Middle frontal gyrus (tissue), 1 donor: Measurements from ENCODE around the gene RPA1.
"Not testable (repeated sequence)": the region's sequence is repeated elsewhere in the genome, so short reads cannot be mapped to it uniquely, and the experiment has no call there.

Experiments used
- DNase-seq: peaks from one replicate; pipeline ENCODE4 v3.0.0-alpha.2; 2015; ENCODE audit warnings: low spot score; ENCODE audit errors: extremely low spot score

The RPA1 gene

DNA sequence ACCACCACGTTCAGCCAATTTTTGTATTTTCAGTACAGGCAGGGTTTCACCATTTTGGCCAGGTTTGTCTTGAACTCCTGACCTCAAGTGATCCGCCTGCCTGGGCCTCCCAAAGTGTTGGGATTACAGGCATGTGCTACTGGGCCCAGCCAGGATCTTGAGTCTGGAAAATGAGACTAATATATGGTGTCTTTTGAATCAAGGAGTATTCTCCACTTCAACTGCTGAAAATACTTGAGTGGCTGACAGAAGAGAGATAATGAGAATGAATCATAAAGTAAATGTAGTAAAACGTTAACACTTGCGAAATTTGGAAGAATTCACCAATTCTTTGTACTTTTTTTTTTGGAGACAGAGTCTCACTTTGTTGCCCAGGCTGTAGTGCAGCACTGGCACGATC, 16.7 kb upstream of the RPA1 start:
- no peak for DNase-seq

DNA sequence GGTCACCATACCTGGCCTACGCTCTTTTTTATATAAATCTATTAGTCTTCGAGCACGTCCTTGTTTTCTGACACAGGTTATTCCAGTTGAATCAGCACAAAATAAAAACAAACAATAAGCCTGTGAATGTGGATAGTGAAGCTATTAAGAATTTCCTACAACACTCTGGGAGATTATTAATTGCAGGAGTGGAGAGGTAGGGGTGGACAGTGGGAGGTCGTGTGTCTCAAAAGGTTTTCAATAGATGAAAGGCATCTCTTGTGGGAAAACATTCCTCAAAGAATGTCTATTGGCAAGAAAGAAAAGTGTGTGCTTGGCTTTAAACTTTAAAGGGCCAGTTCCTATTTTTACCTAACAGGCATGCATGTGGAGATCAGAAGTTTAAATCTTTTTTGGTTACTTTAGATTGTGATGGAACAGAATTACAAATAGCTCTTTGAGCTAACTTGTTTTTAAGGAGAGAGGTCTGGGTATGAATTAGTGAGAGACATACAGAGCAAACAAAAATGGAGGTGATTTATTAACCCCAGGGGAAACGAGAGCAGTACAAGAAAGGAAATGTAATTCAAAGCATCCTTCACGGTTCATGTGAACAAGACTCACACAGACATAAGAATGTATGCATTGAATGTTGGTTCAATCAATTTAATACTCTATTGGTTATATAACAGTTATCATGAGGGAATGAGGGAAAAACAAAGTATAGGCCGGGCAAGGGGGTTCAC, 9.1 kb upstream of the RPA1 start:
- no peak for DNase-seq

DNA sequence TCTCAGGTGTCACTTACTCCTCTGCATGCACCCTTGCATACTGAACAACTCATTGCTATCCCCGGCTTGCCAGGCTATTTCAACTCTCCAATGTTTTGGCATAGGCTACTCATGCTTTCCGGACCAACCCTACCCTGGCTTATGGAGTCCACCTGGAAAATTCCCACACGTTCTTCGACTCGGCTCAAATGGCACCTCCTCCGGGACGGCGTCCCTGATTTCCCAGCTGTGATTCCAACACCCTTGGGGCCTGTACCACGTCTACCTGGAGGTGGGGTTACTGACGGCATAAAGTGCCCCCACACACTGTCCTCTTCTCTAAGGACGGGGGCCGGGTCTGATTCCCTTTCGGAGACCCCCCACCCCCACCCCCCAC, 601 bp upstream of the RPA1 start:
- DNase-seq = no peak

DNA sequence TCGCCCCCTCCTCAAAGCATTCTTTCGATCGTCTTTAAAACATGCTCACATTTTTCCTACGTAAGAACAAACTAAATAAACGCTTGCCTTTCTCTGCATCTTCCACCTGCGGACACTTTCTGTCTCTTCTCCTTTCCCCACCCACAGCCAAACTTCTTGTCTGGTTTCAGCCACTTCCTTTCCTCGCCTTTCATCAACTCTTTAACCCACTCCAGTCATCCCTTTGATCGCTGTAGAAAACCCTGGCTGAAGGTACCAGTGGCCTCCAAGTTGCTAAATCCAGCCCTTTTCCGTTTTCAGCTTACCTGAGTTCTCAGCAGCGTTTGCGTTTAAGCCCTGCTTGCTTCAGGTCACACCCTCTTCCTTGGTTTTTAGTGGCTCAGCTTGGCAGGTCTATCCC, 483 bp downstream of the RPA1 start:
- DNase-seq = no peak

DNA sequence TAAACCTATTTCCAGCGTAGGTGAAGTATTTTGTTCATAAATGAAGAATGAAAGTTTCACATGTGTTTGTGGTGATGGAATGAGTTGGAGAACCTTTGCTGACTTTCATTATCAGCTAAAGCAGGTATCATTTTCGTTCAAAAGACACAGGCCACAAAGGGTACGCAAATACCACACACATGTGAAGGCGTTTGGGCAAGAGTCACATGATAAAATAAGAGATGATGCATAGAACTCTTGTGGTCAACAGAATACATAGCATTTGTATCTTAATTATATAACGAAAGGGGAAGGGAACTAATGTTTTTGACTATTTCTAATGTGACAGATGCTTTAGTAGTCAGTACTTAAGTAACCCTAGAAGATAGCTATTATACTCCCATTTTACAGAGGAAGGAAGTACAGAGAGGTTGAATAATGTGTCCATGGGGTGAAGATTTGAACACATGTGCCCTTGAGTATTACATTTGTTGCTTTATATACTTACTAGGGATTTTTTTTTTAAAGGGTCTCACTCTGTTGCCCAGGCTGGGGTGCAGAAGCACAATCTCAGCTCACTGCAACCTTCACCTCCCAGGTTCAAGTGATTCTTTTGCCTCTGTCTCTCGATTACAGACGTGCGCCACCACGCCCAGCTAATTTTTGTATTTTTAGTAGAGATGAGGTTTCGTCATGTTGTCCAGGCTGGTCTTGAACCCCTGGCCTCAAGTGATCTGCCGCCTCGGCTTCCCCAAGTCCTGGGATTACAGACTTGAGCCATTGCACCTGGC, 4.8 kb downstream of the RPA1 start:
- no peak for DNase-seq

DNA sequence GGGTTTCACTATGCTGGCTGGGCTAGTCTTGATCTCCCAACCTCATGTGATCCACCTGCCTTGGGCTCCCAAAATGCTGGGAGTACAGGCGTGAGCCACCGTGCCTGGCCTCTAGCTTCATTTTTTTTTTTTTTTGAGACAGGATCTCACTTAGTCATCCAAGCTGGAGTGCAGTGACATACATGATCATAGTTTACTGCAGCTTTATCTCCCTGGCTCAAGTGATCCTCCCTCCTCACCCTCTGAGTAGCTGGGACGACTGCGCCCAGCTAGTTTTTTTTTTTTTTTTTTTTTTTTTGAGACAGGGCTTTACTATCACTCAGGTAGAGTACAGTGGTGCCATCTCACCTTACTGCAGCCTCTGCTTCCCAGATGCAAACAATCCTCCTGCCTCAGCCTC, 9.7 kb downstream of the RPA1 start:
- DNase-seq = no peak

DNA sequence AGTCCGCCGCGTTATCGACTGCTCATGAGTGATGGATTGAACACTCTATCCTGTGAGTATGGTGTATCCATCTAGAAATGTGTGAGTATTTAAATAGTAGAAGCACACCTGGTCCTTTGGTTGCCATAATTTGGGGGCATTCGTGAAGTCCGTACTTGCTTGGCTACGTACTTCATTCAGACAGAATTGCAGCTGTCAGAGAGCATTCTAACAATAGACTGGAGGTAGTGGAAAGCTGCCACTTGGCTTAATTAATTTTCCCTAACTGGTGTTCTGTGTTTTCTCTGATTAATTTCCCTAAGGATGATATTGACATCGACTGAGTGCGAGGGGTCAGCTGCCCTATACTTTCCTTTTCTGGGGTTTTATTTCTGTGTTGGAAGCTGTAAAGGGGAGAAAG, 14.1 kb downstream of the RPA1 start:
- DNase-seq = no peak

DNA sequence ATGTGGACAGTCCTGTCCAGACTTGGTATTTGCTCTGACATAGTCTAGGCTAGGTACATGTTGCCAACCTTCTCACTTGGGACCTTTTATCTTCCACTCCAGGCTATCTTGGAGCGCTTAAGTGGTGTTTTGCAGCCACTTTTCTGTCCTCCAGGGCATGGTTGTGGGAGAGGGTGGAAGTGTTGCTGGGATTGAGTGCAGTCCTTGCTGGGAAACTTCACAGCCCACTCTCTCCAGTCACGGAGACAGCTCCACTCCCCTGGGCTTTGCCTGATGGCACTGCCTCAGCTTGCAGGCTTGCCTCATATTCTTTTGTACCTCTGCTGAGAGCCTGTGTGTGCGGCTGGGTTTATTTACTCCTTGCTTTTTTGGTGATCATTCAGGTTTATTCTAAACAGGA, 17.4 kb downstream of the RPA1 start:
- no peak for DNase-seq

DNA sequence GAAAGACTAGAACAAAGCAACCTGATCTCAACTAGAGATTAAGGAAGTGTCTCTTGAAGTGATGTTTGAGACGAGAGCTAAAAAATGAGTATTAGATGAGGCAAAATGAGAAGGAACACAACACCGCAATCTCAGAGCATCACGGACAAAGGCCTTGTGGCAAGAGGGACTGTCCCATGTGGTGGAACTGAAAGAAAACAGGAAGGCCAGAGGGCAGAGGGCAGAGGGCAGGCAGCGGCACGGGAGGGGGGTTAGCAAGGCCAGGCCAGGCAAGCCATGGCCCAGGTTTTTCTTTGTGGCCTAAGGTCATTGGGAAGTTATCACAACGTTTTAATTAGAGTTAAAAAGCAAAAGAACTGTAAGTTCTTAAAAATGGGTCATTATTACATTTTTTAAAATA, 22.5 kb downstream of the RPA1 start:
- DNase-seq = no peak

DNA sequence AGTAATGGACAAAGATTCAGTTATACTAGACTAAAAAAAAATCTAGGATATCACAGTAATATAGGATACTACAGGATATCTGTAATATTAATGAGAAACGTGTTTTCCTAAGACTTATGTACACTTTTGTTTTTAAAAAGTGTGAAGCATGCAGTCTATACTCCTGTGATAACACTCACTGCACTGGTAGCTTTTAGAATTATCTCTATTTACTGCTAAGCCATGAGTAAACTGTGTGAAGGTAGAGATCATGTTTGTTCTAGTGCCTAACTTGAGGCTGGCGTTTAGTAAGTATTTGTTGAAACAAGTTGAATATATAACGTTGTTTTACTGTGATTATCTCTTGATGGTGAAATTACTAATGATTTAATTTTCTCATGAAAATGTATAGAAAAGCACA, 23.9 kb downstream of the RPA1 start:
- DNase-seq = no peak

DNA sequence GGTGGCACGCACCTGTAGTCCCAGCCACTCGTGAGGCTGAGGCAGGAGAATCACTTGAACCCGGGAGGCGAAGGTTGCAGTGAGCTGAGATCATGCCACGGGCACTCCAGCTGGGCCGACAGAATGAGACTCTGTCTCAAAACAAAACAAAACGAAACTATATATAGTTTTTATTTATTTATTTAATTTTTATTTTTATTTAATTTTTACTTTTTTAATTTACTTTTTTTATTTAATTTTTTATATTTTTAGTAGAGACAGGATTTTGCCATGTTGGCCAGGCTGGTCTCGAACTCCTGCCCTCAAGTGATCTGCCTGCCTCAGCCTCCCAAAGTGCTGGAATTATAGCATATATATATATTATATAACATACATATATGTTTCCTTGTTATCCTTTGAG, 26.7 kb downstream of the RPA1 start:
- DNase-seq = not testable (repeated sequence)

DNA sequence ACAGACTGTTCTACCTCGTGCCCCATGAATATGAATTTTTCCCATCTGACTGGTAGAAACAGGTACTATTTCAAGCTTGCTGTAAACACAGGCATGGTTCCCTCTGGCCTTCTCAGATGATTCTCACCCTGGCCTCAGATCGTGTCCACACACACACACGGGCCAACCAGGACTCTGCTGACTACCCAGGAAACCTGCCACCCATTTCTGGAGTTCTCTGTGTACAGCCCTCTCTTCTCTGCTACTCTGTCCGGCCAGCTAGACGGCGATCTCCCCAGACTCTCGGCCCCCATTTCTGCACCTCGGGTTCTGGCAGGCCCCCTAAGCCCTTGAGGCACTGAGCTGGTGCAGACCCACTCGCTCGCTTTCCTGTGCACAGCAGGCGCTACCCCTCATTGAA, 31.2 kb downstream of the RPA1 start:
- no peak for DNase-seq

DNA sequence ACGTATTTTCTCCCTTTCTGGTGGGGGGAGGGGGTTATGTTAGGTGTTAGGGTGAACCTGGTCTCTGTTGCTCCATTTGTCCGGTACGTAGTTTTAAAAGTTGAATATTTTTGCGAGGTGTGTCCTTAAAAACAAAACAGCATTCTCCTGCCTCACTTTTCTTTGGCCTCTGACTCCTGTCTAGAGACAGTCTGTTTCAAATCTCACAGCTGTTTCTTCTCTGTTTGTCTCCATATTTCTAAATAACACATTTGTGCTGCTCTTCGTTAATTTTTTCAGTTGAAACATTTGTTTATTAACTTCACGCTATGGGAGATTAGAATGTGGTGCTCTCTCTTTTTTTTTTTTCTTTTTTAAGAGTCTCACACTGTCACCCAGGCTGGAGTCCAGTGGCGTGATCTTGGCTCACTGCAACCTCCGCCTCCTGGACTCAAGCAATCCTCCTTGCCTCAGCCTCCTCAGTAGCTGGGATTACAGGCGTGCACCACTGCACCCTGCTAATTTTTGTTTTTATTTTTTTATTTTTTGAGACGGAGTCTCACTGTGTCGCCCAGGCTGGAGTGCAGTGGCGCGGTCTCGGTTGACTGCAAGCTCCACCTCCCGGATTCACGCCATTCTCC, 31.7 kb downstream of the RPA1 start:
- no peak for DNase-seq

DNA sequence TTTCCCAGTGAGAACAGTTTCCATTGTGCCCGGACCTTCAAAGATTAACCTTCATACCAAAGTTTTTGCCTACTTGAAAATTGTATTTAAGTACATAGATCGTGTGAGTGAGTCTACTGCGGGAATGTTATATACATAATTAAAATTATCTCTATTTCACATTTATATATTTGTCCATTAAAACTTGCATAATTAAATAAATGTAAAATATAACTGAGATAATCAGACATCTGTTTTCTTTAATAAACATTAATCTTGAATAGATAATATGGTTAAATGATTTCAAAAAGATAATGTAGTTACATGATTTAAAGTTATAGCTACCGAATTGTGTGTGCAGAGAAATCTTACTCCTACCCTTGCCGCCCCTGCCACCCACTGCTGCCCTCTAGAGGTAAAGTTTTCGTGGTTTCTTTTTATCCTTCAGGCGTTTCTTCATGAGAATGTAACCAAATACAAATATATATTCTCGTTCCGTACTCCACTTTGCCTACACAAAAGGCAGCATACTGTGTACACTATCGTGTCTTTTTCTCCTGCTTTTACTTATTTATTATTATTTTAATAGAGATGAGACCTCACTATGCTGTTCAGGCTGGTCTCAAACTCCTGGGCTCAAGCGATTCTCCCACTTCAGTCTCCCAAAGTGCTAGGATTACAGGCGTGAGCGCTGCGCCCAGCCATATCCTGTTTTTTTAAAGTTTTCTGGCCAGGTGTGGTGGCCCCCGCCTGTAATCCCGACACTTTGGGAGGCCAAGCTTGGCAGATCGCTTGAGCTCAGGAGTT, 35.6 kb downstream of the RPA1 start:
- no peak for DNase-seq

DNA sequence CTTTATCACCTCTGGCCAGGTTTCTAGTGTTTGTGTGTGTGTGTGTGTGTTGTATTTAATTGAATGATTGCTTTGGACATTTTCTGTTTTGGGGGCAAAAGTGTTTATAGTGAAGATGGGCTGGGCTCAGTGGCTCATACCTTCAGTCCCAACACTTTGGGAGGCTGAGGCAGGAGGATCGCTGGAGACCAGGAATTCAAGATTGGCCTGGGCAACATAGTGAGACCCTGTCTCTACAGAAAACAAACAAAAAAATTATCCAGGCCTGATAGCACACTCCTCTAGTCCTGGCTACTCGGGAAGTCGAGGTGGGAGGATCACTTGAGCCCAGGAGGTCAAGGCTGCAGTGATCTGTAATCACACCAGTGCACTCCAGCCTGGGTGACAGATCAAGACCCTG, 37.5 kb downstream of the RPA1 start:
- DNase-seq = no peak

DNA sequence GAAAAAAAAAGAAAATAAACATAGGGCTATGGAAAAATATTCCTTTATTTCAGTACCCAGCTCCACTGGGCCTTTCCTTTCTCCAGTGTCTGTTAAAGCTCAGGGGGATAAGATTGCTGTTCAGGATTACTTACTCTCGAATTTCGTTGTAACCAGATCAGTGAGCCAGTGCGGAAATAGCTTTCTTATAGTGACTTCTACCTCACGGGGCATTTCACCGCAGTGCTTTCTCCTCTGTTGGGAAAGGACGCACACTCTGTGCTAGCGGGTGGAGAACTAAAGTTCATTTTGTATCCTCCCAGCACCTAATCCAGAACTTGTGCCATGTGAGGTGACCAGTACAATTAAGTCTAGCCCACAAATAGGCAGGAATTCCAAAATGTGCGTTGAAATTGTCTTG, 38.3 kb downstream of the RPA1 start:
- no peak for DNase-seq

DNA sequence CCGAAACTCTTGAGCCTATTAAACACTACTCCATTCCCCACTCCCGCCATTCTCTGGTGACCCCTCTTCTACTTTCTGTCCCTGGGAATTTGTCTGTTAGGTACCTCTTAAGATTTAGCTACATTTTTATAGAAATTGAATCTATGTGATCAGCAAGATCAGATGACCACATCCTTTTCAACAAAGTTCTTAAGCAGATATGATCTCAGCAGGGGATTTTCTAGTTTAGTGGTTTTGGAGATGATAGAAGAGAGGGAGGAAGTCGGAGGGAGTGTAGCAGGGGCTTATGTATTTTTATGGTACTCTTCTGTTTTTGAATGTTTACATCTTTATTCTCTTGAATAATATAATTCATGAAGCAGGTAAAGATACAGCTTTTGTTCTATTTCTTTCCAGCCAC, 40.8 kb downstream of the RPA1 start:
- DNase-seq = no peak

DNA sequence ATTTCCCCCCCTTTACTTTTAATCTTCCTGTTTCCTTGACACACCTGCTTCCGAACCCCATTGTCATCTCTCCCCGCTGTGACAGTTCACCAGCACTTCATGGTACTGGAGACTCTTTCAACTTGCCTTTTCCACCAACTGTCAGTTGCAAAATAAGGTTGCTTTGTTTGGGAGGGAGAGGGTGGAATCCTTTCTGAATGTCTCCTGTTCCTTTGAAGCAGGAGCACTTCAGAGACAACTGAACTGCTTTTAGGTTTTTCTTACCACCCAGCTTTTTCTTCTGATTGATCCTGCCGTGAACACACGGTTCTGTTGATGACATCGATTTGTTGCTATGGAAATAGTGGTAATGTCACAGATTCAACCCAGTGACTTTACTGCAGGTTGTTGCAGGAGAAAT, 42.0 kb downstream of the RPA1 start:
- no peak for DNase-seq

DNA sequence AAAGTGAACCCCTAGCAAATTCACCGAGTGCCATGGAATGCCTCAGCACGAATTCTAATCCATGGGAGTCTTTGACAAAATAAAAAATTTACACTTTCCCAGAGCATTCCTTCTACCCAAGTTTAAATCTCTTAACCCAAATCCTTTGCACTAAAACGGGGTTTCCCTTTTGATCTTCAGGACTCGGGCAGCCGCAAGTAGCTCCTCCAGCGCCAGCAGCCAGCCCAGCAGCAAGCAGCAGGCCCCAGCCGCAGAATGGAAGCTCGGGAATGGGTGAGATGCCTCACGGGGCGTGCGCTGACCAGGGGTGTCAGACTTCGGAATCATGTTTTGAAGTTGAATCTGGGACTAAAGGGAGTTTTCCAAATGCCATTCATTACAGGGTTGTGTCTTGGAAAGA, 42.4 kb downstream of the RPA1 start:
- DNase-seq = no peak

DNA sequence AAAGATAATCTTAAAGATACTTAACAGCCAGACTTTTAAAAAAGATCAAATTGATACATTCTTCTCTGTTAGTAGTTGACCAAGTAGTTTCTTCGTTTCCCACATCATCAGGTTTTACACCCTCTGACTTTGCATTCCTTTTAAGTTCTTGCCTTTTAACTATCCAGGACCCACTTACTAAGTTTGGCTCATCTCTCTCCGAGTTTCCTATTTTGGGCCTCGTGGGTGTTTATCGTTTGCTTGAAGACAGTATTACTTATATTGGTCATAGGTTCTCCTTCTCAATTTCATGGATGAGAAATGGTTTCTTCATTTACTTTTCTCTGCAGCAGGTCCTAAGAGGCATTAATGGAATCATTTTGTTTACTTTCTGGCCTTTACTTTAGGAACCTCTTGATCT, 43.2 kb downstream of the RPA1 start:
- no peak for DNase-seq

DNA sequence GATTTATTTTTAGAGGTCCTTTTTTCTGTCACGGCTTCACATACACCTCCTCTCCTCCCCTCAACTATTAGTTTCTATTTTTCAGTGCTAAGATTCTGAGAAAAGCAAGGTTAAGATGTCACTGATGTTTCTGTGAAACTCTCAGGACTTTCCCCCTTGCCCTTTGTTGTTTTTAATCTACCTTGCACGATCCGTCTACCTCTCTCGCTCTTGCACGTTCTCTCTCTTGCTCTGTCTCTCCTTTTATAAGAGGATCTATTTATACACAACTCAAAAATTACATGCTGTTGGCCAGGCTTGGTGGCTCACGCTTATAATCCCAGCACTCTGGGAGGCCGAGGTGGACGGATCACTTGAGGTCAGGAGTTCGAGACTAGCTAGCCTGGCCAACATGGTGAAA, 43.6 kb downstream of the RPA1 start:
- DNase-seq = no peak

DNA sequence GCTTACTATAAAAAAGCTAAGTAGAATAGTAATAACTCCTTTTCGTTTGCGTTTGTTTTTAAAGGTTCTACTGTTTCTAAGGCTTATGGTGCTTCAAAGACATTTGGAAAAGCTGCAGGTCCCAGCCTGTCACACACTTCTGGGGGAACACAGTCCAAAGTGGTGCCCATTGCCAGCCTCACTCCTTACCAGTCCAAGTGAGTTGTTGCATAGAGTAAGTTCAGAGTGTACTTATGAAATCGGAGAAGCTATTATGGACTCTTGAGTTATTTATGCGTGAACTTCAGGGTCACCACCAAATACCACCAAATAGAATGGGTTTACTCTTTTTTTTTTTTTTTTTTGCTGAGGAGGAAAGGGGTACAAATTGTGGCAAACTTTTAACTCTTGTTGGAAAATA, 45.8 kb downstream of the RPA1 start:
- no peak for DNase-seq
